ENCODE data around the gene PSMB11.

The PSMB11 gene

GRCh38 chr14:23062002-23062401 lies 20.0 kb downstream of the PSMB11 start:
- DNase-seq: no peak

GRCh38 chr14:23063601-23064000 lies 21.6 kb downstream of the PSMB11 start:
- no peak for DNase-seq

GRCh38 chr14:23066368-23066767 lies 24.4 kb downstream of the PSMB11 start:
- DNase-seq: no peak

- no peak for DNase-seq
Measured at GRCh38 chr14:23066855-23067744, 25.1 kb downstream of the PSMB11 start.

DNA sequence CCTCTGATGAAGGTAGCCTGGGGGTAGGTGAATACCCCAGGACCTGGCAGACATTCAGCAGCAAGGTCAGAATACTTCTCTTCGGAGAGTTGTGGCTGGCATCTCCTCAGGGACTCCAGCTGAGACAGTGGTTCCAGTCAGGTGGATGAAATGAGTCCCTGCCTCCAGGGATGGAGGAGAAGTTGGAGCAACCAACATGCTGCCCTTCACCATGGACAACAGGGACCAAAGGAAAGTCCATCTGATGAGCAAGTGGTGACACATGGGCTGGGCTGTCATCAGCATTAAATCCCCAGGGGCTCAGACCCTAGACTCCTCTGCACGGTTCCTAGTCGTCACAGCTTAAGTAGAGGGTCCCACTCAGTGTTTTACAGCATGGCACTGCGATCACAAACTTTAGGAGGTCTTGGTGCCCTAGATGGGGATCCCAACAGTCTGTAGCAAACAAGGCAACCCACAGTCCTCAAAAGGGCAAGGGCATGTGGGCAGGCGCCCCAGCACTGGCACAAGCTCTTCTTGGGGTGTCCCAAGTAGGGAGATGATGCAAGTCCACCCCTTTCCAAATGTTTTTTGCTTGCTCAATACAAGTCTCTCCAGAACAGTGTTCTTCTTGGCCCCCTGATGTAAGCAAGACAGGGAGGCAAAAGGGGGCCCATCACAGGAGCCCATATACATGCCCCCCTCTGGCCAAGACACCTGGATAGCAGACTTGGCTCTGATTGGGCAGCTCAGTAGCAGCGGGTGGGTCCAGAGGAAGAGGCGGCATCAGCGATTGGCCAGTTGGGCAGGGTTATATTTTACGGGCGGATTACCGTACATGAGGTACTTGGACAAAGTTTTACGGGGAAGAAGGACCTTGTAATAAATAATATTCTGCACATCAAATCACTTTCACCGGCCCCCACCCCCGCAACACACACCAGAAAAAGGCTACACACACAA lies 26.1 kb downstream of the PSMB11 start:
- DNase-seq: no peak

DNA sequence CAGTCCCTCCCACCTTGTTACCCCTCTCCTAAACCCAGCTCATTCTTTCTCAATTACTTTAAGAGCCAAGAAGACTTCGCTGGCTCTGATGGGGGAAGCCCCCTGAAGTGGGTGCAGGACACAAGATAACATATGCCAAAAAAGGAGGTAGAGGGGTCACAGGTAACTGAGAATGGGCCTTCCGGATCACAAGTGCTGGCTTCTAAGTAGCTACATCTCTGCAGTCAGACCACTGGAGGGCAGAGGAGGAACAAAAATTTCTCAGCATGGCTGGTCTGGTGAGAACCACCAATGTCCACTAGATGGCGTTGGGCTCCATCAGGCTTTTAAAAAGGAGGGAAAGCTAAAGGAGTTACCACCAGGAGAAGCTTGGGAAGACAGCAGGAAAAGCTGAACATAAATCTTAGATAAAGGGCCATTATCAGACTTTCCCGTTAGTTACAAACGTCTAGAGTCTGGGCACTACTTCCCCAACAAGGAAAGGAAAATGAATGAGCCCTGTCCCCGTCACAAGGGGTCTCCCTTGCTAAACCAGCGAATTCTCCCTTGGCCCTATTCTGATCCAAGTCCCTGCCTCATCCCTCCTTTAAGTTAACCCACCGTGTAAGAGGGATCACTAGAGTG lies 26.9 kb downstream of the PSMB11 start:
- no peak for DNase-seq

DNA sequence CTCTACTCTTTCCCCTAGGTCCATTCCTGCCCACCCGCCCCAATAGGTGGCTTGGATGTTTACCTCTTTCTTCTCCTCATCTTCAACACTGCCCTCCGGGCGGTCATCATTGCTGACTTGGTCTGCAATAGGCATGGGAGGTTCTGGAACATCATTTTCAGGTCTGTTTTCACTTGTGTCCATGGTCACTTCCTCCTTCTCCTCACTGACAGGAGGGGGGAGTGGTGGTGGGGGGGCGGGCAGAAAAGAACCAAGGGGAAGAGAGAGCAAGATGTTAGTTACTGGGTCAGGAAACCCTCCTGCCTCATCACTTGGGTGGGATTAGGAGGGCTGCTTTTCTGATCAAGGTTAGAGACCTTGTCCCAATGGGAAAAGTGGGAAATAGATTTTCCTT lies 27.4 kb downstream of the PSMB11 start:
- DNase-seq: no peak

DNA sequence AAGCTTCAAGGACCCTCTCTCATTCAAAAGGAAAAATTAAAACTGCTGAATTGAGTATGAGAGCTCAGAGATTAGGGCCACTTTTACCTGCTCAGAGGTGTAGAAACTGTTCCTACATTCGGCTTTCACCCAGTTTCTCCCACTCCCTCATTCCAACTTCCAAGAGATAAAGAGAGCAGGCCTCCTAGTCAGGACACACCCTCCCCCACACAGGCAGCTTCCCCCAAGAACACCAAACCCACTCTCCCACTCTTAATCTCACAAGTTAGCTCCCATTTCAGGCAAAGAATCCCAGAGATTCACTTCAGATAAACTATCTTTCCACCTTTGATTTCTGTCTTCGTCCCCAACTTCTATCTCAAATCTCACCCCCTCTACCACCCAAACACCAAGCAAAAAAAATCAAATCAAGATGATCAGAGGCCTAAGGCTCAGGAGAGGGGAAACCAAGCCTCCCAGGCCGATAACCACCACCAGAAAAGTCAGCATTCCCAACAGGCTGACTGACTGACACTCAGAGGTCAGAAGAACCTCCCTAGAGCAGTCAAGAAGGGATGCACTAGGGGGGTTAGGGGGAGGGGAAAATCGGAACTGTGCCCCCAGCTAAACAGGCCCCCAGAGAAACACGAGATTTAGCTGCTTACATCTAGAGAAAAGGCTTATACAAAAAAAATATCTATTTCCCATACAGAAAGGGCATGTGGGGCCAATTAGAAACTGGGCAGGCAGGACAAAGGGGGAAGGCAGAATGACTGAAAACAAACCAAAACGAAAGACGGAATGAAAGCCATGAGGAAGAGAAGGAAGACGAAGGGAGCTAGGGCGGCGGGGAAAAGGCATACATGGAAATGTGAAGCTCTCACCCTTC lies 28.5 kb downstream of the PSMB11 start:
- DNase-seq: no peak

DNA sequence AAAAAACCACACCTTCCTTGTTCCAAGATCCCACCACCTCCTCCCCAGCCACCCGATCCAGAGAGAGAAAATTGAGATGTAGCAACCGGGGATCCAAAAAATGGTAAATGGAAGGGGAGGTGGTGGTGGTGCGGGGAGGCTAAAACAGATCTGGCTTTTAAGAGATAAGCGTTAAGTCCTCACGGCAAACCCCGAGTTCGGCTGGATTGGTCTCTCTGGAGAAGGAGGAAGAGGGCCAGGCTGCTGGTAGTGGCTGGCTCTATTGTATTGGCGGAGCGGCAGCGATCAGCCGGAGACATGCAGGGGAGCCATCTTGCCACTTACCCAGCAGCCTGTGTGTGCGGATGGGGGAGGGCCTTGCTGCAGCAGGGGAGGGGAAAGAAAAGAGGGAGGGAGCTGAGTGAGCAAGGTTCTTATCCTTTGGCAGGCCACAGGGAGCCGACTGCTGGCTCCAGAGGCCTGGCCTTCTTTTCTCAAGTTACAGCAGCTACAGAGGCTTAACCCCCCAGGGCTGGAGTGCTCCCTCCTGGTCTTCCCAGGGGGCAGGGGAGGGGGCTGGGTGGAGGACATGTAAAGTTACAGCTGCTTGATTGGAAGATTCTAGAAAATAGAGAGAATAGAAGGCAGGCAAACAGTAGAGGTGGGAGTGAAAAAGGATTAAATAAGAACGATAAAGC lies 29.4 kb downstream of the PSMB11 start:
- no peak for DNase-seq

DNA sequence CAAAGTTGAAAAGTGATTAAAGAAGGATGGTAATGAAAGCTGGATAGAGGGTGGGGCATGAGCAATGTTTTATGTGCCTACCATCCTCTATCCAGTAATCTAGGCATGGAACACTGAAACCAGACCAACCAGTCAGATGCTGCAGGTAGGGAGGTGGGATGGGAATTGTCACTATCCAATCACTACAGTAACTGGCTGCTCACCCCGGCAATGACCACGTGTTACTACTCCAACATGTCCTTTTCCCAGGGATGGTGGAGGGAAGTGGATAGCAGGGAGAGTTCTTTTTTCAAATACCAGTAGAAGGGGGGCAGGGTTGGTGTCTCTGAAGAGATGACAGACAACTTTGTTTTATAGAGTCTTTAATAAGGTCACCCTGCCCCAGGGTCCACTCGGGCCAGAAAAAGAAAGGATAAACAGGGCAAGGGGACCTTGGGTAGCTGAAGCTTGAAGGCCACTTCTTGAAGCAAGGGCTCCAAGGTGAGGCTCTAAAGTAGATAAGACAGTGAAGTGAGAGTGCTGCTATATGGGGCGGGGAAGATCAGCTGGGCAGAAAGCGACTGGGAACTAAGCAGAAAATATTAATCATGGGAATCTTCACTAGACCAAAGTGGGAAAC lies 30.0 kb downstream of the PSMB11 start:
- DNase-seq: no peak

DNA sequence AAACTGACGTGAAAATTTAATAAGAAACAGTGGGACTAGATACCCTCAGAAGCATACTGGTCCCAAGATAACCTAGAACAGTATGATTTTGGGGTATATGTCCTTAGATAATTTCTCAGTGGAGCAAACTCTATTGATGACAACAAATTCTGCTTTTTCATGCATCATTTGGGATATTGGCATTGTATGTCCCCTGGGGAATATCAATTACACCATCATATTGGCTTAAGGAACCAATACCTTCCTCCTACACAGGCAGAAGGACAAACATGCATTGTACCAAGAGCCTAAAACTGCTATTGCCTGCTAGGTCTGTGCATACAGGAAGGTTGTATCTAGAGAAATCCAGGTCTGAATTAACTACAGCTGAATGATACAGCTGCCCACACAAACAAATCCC lies 32.9 kb downstream of the PSMB11 start:
- DNase-seq: no peak

DNA sequence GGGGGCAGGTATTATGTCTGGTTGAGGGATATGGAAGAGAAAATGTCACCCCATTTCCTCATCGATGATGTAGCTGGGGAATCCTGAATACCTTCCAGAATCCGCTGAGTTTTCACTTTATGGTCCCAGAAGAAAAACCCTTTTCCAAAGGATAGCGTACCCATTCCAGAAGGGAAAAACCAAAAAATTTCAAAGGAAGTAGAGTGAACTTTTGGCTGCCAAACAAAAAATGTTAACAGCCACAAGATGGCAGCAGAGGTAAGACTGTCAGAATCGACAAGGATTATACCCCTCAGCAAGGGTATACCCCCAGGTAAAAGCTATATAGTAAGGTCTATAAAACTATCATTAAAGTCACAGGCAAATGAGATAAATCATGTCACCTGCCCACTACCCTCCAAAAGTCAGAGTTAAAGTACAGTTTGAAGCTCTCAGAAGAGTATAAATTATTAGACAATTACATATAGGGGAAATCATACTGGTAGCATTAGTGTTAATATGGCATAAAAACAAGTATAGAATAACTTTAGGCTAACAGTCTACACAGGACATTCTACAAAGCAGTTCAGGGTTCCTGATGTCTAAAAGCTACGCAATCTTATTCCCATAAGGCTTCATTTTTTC lies 34.9 kb downstream of the PSMB11 start:
- no peak for DNase-seq

- no peak for DNase-seq
Measured at GRCh38 chr14:23077962-23078361, 36.0 kb downstream of the PSMB11 start.

GRCh38 chr14:23078692-23079116 lies 36.7 kb downstream of the PSMB11 start:
- no peak for DNase-seq

- DNase-seq: no peak
Measured at GRCh38 chr14:23079716-23080115, 37.7 kb downstream of the PSMB11 start.

GRCh38 chr14:23080474-23080873 lies 38.5 kb downstream of the PSMB11 start:
- DNase-seq: no peak

GRCh38 chr14:23085458-23085857 lies 43.4 kb downstream of the PSMB11 start:
- no peak for DNase-seq

DNA sequence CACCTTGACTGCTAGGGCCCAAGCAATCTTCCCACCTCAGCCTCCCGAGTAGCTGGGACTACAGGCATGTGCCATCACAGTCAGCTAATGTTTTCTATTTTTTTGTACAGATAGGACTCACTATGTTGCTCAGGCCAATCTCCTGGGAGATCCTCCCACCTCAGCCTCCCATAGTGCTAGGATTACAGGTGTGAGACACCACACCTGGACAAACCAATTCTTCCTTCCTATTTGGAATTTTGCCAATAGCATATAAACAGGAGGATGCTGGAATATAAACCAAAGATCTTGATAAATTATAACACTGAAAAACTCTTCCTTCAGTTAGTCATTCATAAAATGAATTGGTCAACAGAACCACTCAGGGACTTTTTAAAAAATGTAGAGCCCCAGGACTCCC lies 44.6 kb downstream of the PSMB11 start:
- no peak for DNase-seq

GRCh38 chr14:23089498-23090253 lies 47.7 kb downstream of the PSMB11 start:
- DNase-seq: no peak

DNA sequence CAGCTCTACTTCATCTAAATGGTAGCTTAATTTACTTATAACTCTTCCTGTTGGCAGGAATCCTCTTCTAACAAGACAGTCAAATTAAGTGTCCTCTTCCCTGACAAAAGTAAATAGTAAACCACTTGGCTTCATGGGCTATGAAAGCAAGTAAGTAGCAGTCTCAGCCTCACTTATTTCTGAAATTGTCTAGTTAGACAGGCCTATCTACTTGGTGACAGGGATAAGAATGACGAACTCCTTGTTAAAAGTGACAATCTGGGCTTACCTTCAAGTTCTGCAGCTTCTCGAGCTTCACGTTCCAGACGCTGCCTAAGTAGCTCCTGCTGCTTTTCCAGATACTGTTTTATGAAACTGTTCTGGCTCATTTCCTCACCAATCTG lies 48.2 kb downstream of the PSMB11 start:
- DNase-seq: no peak

Data from DMS53 (cell line).